NCI-H1436 treated with DMSO at 0.1 percent for 48 hours (cell line): ENCODE results near the gene SOX1.

ENCODE experiments used
- DNase-seq: peaks from one replicate; lab custom pipeline; 2025; lab: John Stamatoyannopoulos, UW

Gene SOX1

GRCh38 chr13:112106478-112107141 is 39.7 kb downstream of the SOX1 start:
- no peak for DNase-seq

GRCh38 chr13:112107289-112107688 is 40.3 kb downstream of the SOX1 start:
- no peak for DNase-seq

GRCh38 chr13:112110479-112110878 is 43.5 kb downstream of the SOX1 start:
- no peak for DNase-seq

GRCh38 chr13:112111239-112111857 is 44.4 kb downstream of the SOX1 start:
- no peak for DNase-seq

GRCh38 chr13:112112534-112113276 is 45.8 kb downstream of the SOX1 start:
- no peak for DNase-seq

- peak; percentile 6 for DNase-seq
These were observed 46.4 kb downstream of the SOX1 start for GRCh38 chr13:112113348-112113747.

- DNase-seq = no peak
These were observed 46.9 kb downstream of the SOX1 start for GRCh38 chr13:112113851-112114250.

- no peak for DNase-seq
These were observed 47.4 kb downstream of the SOX1 start for GRCh38 chr13:112114391-112114790.

GRCh38 chr13:112115403-112116091 is 48.6 kb downstream of the SOX1 start:
- no peak for DNase-seq

GRCh38 chr13:112116187-112116950 is 49.4 kb downstream of the SOX1 start:
- no peak for DNase-seq

- no peak for DNase-seq
These were observed 50.5 kb downstream of the SOX1 start for GRCh38 chr13:112117258-112117954.

GRCh38 chr13:112117955-112118302 is 51.0 kb downstream of the SOX1 start:
- no peak for DNase-seq

GRCh38 chr13:112118451-112119064 is 51.6 kb downstream of the SOX1 start:
- DNase-seq = no peak

- DNase-seq = no peak
These were observed 52.5 kb downstream of the SOX1 start for GRCh38 chr13:112119192-112120030.

GRCh38 chr13:112120031-112120373 is 53.1 kb downstream of the SOX1 start:
- no peak for DNase-seq
